Upper lobe of left lung (tissue), 6 donors: ENCODE measurements around the gene PAMR1. TPM values are rescaled to one million over a fixed set of nuclear protein-coding genes. Genes with fewer than 3 reads are reported as not detected.

Experiments
- ATAC-seq, 2 donors: fragments of 200-7000 bp; cut with Tn5 transposase; one replicate each; pipeline ENCODE4 v1.9.1; 2022; ENCODE audit warnings: mild to moderate bottlenecking in 2 of 2, moderate library complexity in 2 of 2; ENCODE audit not compliant: low FRiP score in 2 of 2
- DNase-seq, 2 donors: peaks; one replicate each; pipeline ENCODE4 v3.0.0-alpha.2; 2019 to 2020
- H3K27ac ChIP-seq, 4 donors: fragments of 200-600 bp; sonication (generic); one replicate each; pipeline ENCODE4 v1.5.1; 2016 to 2019
- H3K27me3 ChIP-seq, 4 donors: fragments of 200-600 bp; sonication (generic); one replicate each; pipeline ENCODE4 v1.5.1; 2017 to 2019
- H3K36me3 ChIP-seq, 4 donors: fragments of 200-600 bp; sonication (generic); one replicate each; pipeline ENCODE4 v1.5.1; 2016 to 2019
- H3K4me1 ChIP-seq, 4 donors: fragments of 200-600 bp; sonication (generic); one replicate each; pipeline ENCODE4 v1.5.1; 2018 to 2019
- H3K4me3 ChIP-seq, 4 donors: fragments of 200-600 bp; sonication (generic); one replicate each; pipeline ENCODE4 v1.5.1; 2017 to 2019; ENCODE audit warnings: mild to moderate bottlenecking in 2 of 4, moderate library complexity in 1 of 4
- H3K9me3 ChIP-seq, 4 donors: fragments of 200-600 bp; sonication (generic); one replicate each; pipeline ENCODE4 v1.5.1; 2018 to 2019
- EP300 ChIP-seq, 4 donors: sonication (generic); formaldehyde crosslinking; IDR thresholded peaks; one replicate each; pipeline ENCODE4 v1.5.1; 2017; ENCODE audit warnings: antibody characterized with exemption in 4 of 4, control low read depth in 2 of 4
- POLR2A ChIP-seq, 4 donors: fragments of 450-650 bp; IDR thresholded peaks; one replicate each; pipeline ENCODE4 v1.5.1; 2016 to 2017; ENCODE audit warnings: antibody characterized with exemption in 4 of 4, mild to moderate bottlenecking in 2 of 4
- POLR2AphosphoS5 ChIP-seq, 2 donors: sonication (generic); formaldehyde crosslinking; IDR thresholded peaks; one replicate each; pipeline ENCODE4 v1.5.1; 2017; ENCODE audit warnings: antibody characterized with exemption in 2 of 2
- WGBS, 2 donors: methylation state at CpG; one replicate each; pipeline ENCODE4 v1.1.5; 2017 to 2018; 5-methylcytosine and 5-hydroxymethylcytosine counted together
- total RNA-seq, 6 donors: library from RNA; depleted of rRNA in 4 of 6; stranded (reverse); fragments of >200 nt in 4 of 6; gene quantifications; one replicate each; pipeline versions ENCODE4 v1.1.0 to v1.2.1, GENCODE V29; 2016 to 2021
- TF ChIP-seq, protein P1 (sequence below), 6 experiments: fragments of 450-650 bp in 4 of 6; fragments of 200-600 bp in 2 of 6; sonication (generic) in 2 of 6; IDR thresholded peaks; one replicate each; pipeline ENCODE4 v1.5.1; 2016 to 2019; ENCODE audit warnings: antibody characterized with exemption in 6 of 6
- donor health status: DM: no; HTN: no; CAD: no; lungs with moderate emphysema.
- donor health status: DM: no; HTN: yes; CAD: no; lungs with severe emphysema.

The PAMR1 gene
- total RNA-seq, 6 donors from 2014 or later, result 0.30 to 7.2 (median 4.3) TPM; not detected in 1

DNA sequence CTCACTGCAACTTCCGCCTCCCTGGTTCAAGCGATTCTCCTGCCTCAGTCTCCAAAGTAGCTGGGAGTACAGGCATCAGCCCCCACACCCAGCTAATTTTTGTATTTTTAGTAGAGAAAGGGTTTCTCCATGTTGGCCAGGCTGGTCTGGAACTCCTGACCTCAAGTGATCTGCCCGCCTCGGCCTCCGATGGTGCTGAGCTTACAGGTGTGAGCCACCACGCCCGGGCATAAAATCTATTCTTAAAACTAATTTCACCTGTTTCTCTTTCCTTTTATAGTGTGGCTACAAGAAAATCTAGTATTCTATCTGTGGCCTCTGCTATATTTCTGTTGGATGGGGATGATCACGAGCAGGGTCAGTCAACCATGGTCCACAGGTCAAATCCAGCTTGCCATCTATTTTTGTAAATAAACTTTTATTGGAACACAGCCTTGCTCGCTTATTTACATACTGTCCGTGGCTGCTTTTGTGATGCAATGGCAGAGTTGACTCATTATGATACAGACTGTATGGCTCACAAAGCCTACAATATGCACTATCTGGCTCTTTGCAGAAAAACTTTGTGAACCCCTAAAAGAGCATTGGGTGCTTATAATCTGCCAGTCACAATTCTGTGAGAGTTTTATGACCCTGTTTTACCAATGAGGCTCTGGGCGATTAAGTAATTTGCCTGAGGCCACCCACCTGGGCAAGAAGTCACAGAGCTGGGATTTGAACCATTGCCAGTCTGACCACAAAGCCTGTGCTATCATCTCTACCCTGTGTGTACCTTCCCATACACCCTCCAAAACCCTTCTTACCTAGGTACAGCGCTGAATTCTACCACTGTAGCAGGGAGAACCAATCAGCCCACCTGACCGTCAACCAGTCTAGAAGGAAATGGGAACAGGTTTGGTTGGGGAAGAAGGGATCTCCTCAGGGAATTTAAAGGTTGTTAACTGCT lies 134.4 kb downstream of the PAMR1 start:
- WGBS, 2 donors, result 67 to 73% methylated on average over 13 of the region's 13 CpGs
- TF ChIP-seq EP300 (IDR thresholded peaks at IDR 0.05) (no peak), POLR2A (IDR thresholded peaks at IDR 0.05) (no peak), POLR2AphosphoS5 (IDR thresholded peaks at IDR 0.05) (no peak)
- TF ChIP-seq, protein P1, sequence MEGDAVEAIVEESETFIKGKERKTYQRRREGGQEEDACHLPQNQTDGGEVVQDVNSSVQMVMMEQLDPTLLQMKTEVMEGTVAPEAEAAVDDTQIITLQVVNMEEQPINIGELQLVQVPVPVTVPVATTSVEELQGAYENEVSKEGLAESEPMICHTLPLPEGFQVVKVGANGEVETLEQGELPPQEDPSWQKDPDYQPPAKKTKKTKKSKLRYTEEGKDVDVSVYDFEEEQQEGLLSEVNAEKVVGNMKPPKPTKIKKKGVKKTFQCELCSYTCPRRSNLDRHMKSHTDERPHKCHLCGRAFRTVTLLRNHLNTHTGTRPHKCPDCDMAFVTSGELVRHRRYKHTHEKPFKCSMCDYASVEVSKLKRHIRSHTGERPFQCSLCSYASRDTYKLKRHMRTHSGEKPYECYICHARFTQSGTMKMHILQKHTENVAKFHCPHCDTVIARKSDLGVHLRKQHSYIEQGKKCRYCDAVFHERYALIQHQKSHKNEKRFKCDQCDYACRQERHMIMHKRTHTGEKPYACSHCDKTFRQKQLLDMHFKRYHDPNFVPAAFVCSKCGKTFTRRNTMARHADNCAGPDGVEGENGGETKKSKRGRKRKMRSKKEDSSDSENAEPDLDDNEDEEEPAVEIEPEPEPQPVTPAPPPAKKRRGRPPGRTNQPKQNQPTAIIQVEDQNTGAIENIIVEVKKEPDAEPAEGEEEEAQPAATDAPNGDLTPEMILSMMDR (IDR thresholded peaks at IDR 0.05), result no peak
- peak in 1 of 2 donors; percentile 32 for ATAC-seq
- Histone ChIP-seq H3K4me3 (peak overlapping the region in 2 of 4 donors; percentile 29 to 33), H3K4me1 (peaks cover 10 to 20% (median 15%) of the 10 kb centered on the region in 4 donors), H3K27ac (peak overlapping the region in 3 of 4 donors; percentile 36 to 57 (median 44)), H3K36me3 (no peaks in the 10 kb centered on the region), H3K27me3 (no peaks in the 10 kb centered on the region), H3K9me3 (no peaks in the 10 kb centered on the region)
- peak in 1 of 2 donors; percentile 54 for DNase-seq

DNA sequence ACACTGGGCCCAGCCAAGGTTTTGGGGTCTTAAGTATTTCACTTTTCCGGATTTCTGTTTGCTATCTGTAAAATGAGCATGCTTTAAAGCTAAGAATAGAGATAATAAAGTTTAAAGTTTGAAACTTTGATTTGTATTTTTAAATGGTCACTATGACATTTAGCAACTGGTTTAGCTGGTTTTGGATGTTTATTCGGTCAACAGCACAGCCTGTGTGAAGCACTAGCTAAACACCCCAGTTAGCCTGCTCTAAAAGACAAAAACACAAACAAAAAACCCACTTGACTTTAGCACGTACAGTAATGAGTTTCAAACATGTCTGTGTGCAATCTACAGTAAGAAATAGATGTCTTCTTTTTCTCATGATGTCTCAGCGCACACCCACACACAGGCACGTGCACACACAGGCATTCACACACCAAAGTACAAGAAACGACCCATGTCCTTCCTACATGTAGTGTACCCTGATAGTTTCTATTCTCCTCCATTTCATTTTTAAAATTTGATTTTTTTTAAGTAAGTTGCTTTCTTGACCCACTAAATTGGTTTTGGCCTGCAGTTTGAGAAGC lies 135.4 kb downstream of the PAMR1 start:
- no peak overlapping the region for H3K4me3 ChIP-seq
- TF ChIP-seq EP300 (IDR thresholded peaks at IDR 0.05) (no peak), POLR2AphosphoS5 (IDR thresholded peaks at IDR 0.05) (no peak)
- TF ChIP-seq, protein P1 (IDR thresholded peaks at IDR 0.05), result no peak
- no peaks in the 10 kb centered on the region for H3K36me3 ChIP-seq
- DNase-seq (no peak), ATAC-seq (no peak)
- H3K4me1 ChIP-seq, result peaks cover 10 to 20% (median 15%) of the 10 kb centered on the region in 4 donors
- WGBS, 2 donors, result 59 to 73% methylated on average over 6 of the region's 6 CpGs
- H3K27me3 ChIP-seq, result no peaks in the 10 kb centered on the region
- H3K27ac ChIP-seq, result peak overlapping the region in 1 of 4 donors; percentile 28
- H3K9me3 ChIP-seq, result no peaks in the 10 kb centered on the region

DNA sequence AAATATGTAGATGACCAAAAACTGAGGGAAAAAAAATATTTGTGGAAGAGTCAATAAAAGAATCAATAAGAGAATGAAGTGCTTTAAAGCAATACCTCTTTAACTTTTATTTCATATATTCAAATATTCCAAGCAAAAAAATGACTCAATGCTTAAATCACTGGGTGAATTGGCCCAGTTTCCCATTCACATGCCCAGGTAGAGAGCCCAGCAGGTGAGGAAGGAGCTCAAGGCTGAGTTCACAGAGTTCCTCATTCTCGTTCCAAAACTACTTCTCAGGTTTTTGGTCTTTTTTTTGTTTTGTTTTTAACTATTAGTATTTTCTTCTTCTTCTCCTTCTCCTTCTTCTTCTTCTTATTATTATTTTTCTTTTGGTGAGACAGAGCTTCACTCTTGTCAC lies 136.3 kb downstream of the PAMR1 start:
- DNase-seq (no peak), ATAC-seq (no peak)
- Histone ChIP-seq H3K9me3 (no peaks in the 10 kb centered on the region), H3K36me3 (no peaks in the 10 kb centered on the region), H3K27ac (peak overlapping the region in 1 of 4 donors; percentile 28), H3K27me3 (no peaks in the 10 kb centered on the region), H3K4me3 (no peak overlapping the region), H3K4me1 (peaks cover 10 to 20% (median 15%) of the 10 kb centered on the region in 4 donors)
- WGBS, 2 donors, result 56 to 60% methylated on average over 1 of the region's 1 CpG
- TF ChIP-seq POLR2A (IDR thresholded peaks at IDR 0.05) (no peak), EP300 (IDR thresholded peaks at IDR 0.05) (no peak), POLR2AphosphoS5 (IDR thresholded peaks at IDR 0.05) (no peak)
- TF ChIP-seq, protein P1 (IDR thresholded peaks at IDR 0.05), result no peak

DNA sequence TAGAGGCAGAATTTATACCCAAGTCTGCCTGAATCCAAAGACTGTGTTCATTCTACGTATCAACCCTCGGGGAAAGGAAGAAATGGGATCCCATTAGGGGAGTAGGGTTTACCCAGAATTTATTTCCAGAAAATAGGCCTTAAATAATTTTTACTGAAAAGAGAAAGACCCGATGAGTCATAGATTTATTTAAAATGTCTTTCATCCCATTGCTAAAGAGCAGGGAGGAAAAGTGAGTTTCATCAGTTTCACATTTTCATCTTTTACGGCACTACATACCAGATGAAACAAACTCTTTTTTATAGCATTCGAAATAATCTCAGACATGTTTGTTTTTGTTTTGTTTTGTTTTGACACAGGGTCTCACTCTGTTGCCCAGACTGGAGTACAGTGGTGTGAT lies 137.4 kb downstream of the PAMR1 start:
- Histone ChIP-seq H3K4me1 (peaks cover 10 to 20% (median 15%) of the 10 kb centered on the region in 4 donors), H3K36me3 (no peaks in the 10 kb centered on the region), H3K9me3 (no peaks in the 10 kb centered on the region), H3K4me3 (no peak overlapping the region), H3K27ac (no peak overlapping the region), H3K27me3 (no peaks in the 10 kb centered on the region)
- no peak for TF ChIP-seq POLR2A (IDR thresholded peaks at IDR 0.05)
- TF ChIP-seq EP300 (IDR thresholded peaks at IDR 0.05), result no peak
- TF ChIP-seq, protein P1 (IDR thresholded peaks at IDR 0.05), result no peak
- TF ChIP-seq POLR2AphosphoS5 (IDR thresholded peaks at IDR 0.05), result no peak
- no peak for DNase-seq
- ATAC-seq, result no peak
- 88 to 91% methylated on average over 5 of the region's 5 CpGs for WGBS, 2 donors
